Right atrium auricular region (tissue), 2 donors: Measurements from ENCODE around the gene ASB13. TPM values are rescaled to one million over a fixed set of nuclear protein-coding genes. Genes with fewer than 3 reads are reported as not detected.

Source experiments
- DNase-seq: peaks from one replicate; pipeline ENCODE4 v3.0.0-alpha.2; 2019; ENCODE audit warnings: low spot score
- H3K27ac ChIP-seq, 2 donors: fragments of 200-600 bp; sonication (generic); 1 replicate in 1 of 2; 2 replicates in 1 of 2; pipeline ENCODE4 v1.5.1; 2016 to 2019
- H3K27me3 ChIP-seq, 2 donors: fragments of 200-600 bp; sonication (generic); one replicate each; pipeline versions ENCODE4 v1.5.1 to v1.6.0; 2017 to 2019
- H3K36me3 ChIP-seq: fragments of 200-600 bp; sonication (generic); one replicate; pipeline ENCODE4 v1.5.1; 2016
- H3K4me1 ChIP-seq, 2 donors: fragments of 200-600 bp; sonication (generic); one replicate each; pipeline versions ENCODE4 v1.5.1 to v1.6.0; 2017 to 2019
- H3K4me3 ChIP-seq, 2 donors: fragments of 200-600 bp; sonication (generic); 1 replicate in 1 of 2; 2 replicates in 1 of 2; pipeline ENCODE4 v1.5.1; 2017 to 2019; ENCODE audit warnings: mild to moderate bottlenecking in 1 of 2, moderate library complexity in 1 of 2
- H3K9me3 ChIP-seq, 2 donors: fragments of 200-600 bp; sonication (generic); one replicate each; pipeline ENCODE4 v1.5.1; 2019
- total RNA-seq, 2 donors: library from RNA; depleted of rRNA; stranded (reverse); fragments of >200 nt; gene quantifications; one replicate each; pipeline ENCODE4 v1.1.0, GENCODE V29; 2016
- TF ChIP-seq, protein P1 (sequence below), 2 donors: fragments of 200-600 bp; sonication (generic); IDR thresholded peaks; one replicate each; pipeline ENCODE4 v1.5.1; 2019; ENCODE audit warnings: antibody characterized with exemption in 2 of 2

Gene ASB13
- total RNA-seq, 2 donors from 2014 or later, result 10.5 to 14.3 TPM

DNA sequence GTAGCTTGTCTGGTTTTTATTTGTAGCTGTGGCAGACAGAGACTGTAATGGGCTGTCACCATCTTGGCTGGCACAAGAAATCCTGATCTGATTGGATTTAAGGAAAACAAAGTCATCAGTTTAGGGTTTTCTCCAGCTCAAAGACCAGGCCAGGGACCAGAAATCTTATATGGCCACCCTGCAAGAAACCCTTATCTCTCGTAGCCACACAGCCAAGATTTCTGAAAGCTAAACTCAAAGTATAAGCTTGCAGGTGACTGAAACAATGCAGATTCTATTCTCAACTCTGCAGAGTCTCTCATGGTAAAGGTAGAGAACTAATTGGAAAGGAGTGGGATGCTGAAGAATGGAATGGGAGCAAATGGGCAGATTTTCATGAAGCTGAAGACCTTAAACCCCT is 3.2 kb upstream of the ASB13 start:
- no peak overlapping the region for H3K27ac ChIP-seq
- peaks cover 0 to 10% of the 10 kb centered on the region in 2 donors for H3K9me3 ChIP-seq
- peaks cover 0 to 14% of the 10 kb centered on the region in 2 donors for H3K4me1 ChIP-seq
- H3K36me3 ChIP-seq, result no peaks in the 10 kb centered on the region
- no peak overlapping the region for H3K4me3 ChIP-seq
- DNase-seq, result no peak
- TF ChIP-seq, protein P1, sequence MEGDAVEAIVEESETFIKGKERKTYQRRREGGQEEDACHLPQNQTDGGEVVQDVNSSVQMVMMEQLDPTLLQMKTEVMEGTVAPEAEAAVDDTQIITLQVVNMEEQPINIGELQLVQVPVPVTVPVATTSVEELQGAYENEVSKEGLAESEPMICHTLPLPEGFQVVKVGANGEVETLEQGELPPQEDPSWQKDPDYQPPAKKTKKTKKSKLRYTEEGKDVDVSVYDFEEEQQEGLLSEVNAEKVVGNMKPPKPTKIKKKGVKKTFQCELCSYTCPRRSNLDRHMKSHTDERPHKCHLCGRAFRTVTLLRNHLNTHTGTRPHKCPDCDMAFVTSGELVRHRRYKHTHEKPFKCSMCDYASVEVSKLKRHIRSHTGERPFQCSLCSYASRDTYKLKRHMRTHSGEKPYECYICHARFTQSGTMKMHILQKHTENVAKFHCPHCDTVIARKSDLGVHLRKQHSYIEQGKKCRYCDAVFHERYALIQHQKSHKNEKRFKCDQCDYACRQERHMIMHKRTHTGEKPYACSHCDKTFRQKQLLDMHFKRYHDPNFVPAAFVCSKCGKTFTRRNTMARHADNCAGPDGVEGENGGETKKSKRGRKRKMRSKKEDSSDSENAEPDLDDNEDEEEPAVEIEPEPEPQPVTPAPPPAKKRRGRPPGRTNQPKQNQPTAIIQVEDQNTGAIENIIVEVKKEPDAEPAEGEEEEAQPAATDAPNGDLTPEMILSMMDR (IDR thresholded peaks at IDR 0.05), result no peak
- no peaks in the 10 kb centered on the region for H3K27me3 ChIP-seq

DNA sequence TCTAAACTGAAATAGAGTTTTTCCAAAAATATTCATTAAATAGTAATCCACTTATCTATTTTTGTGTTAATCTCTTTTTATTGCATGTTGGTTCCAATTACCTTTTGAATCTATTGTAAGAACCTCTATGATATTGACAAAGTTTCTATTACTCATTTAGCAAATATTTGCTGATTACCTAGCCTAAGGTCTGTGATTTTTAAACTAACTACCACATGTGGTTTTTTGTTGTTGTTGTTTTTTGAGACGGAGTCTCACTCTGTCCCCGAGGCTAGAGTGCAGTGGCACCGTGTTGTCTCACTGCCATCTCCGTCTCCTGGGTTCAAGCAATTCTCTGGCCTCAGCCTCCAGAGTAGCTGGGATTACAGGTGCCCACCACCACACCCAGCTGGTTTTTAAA is 2.0 kb upstream of the ASB13 start:
- Histone ChIP-seq H3K9me3 (peaks cover 0 to 10% of the 10 kb centered on the region in 2 donors), H3K36me3 (no peaks in the 10 kb centered on the region), H3K4me3 (no peak overlapping the region), H3K27me3 (no peaks in the 10 kb centered on the region), H3K27ac (no peak overlapping the region), H3K4me1 (peaks cover 0 to 14% of the 10 kb centered on the region in 2 donors)
- TF ChIP-seq, protein P1 (IDR thresholded peaks at IDR 0.05), result no peak
- DNase-seq, result no peak

- no peaks in the 10 kb centered on the region for H3K36me3 ChIP-seq
- TF ChIP-seq, protein P1 (IDR thresholded peaks at IDR 0.05), result no peak
- H3K4me1 ChIP-seq, result peaks cover 0 to 14% of the 10 kb centered on the region in 2 donors
- H3K9me3 ChIP-seq, result peaks cover 0 to 3% of the 10 kb centered on the region in 2 donors
- no peak for DNase-seq
- H3K27me3 ChIP-seq, result no peaks in the 10 kb centered on the region
- H3K27ac ChIP-seq, result no peak overlapping the region
- H3K4me3 ChIP-seq, result peak overlapping the region; percentile 86
Observed at GRCh38 chr10:5666841-5667630, 641 bp upstream of the ASB13 start.

DNA sequence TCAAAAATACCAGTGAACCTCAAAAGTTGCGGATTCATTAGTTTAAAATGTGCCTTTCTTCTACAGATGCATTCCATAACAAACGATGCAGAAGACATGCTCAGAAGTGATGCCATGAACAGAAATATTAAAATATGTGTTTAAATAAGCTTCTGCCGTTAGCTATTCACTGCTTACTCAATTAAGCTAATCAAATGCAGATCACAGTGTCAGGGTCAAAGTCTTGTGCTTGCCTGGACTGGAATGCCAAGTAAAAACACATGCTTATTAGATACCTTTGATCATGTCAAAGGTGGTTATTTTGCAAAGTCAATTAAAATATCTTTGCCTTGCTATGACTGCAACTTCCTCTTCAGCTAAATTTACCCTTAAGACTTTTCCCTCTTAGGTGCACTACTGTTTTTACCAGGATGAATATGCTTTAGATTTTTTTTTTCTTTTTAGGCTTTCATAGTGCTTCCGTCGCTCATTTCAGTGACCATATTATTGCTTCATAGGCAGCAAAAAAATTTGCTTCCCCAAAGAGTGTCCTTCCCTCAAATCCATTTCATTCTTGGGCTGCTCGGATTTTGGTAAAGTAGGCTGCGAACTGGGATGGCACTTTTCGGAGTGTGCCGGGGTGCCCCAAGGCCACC is 905 bp downstream of the ASB13 start:
- no peaks in the 10 kb centered on the region for H3K9me3 ChIP-seq
- no peak for DNase-seq
- H3K4me3 ChIP-seq, result peak overlapping the region; percentile 86
- no peaks in the 10 kb centered on the region for H3K27me3 ChIP-seq
- peak overlapping the region; percentile 74 to 78 for H3K27ac ChIP-seq
- no peaks in the 10 kb centered on the region for H3K36me3 ChIP-seq
- peaks cover 0 to 14% of the 10 kb centered on the region in 2 donors for H3K4me1 ChIP-seq
- TF ChIP-seq, protein P1 (IDR thresholded peaks at IDR 0.05), result no peak

DNA sequence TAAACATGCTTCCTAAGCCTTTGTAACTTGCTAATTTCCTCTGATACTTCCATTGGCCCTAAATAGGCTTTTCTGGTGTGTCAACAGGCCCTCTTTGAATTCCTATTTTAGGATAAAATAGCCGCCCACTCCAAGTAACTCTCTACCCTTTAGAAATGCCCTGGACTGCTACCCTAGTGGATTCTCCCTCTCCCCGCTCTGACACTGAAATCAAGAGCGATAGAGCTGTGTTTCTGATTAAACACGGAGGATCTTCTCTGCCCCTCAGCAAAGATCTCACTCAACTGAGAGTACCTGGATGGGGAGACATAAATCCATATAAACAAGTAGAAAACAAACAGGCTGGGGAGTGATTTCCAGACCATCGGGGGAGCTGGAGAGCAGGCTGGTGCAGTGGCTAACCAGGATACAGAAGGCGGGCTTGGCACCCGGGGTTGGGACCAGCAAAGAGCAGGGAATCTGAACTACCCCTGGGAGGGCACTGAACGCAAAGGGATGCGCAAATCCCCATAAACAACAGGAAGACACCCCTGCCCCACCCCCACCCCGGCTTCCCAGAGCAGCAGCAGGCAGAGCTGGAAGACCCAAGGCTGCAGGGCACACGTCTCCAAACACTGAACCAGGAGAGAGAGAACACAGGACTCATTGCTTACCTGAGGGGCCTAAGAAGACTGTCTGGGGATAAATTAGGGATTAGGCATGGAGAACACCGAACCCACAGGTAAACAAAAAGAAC is 2.5 kb downstream of the ASB13 start:
- H3K27ac ChIP-seq, result no peak overlapping the region
- H3K27me3 ChIP-seq, result no peaks in the 10 kb centered on the region
- H3K36me3 ChIP-seq, result no peaks in the 10 kb centered on the region
- TF ChIP-seq, protein P1 (IDR thresholded peaks at IDR 0.05), result no peak
- no peaks in the 10 kb centered on the region for H3K9me3 ChIP-seq
- DNase-seq, result no peak
- H3K4me3 ChIP-seq, result no peak overlapping the region
- peaks cover 0 to 14% of the 10 kb centered on the region in 2 donors for H3K4me1 ChIP-seq
